ENCODE data around the gene TKT. TPM values are rescaled to one million over a fixed set of nuclear protein-coding genes. Genes with fewer than 3 reads are reported as not detected.

The TKT gene
- polyA plus RNA-seq, 1 experiment, result 220 TPM

GRCh38 chr3:53216723-53217122, 39.1 kb downstream of the TKT start:
- Histone ChIP-seq H3K27ac (ENCODE audit: low read depth, low read length) (no peak overlapping the region), H3K9me3 (ENCODE audit: control insufficient read depth, insufficient read depth, low read length) (no peaks in the 10 kb centered on the region), H3K4me3 (ENCODE audit: low read depth, low read length) (no peak overlapping the region), H3K27me3 (ENCODE audit: control insufficient read depth, insufficient read depth, low read length) (no peaks in the 10 kb centered on the region)
- TF ChIP-seq CTCF (IDR thresholded peaks at IDR 0.05; ENCODE audit: low read depth, low read length), result no peak
- DNase-seq (ENCODE audit: low read depth, low spot score), result no peak
- POLR2A ChIA-PET, result no interaction called here
- CTCF ChIA-PET, result interaction anchor here (1.1 kb wide), 1 partner anchor 494 kb away, joined by 3 read pairs; no protein-coding TSS in a partner anchor

- ChIA-PET POLR2A (no interaction called here), CTCF (interaction anchor here (1.1 to 1.2 kb wide), 2 partner anchors 19 to 495 kb away, joined by 3 to 5 read pairs; no protein-coding TSS in a partner anchor)
- DNase-seq (ENCODE audit: low read depth, low spot score), result no peak
- Histone ChIP-seq H3K27ac (ENCODE audit: low read depth, low read length) (no peak overlapping the region), H3K27me3 (ENCODE audit: control insufficient read depth, insufficient read depth, low read length) (no peaks in the 10 kb centered on the region), H3K4me3 (ENCODE audit: low read depth, low read length) (no peak overlapping the region), H3K9me3 (ENCODE audit: control insufficient read depth, insufficient read depth, low read length) (no peaks in the 10 kb centered on the region)
- no peak for TF ChIP-seq CTCF (IDR thresholded peaks at IDR 0.05; ENCODE audit: low read depth, low read length)
Observed at GRCh38 chr3:53215816-53216215, 40.0 kb downstream of the TKT start.

GRCh38 chr3:53213276-53213675, 42.5 kb downstream of the TKT start:
- Histone ChIP-seq H3K4me3 (ENCODE audit: low read depth, low read length) (no peak overlapping the region), H3K9me3 (ENCODE audit: control insufficient read depth, insufficient read depth, low read length) (peaks cover 7% of the 10 kb centered on the region), H3K27me3 (ENCODE audit: control insufficient read depth, insufficient read depth, low read length) (no peaks in the 10 kb centered on the region), H3K27ac (ENCODE audit: low read depth, low read length) (no peak overlapping the region)
- ChIA-PET CTCF (no interaction called here), POLR2A (no interaction called here)
- DNase-seq (ENCODE audit: low read depth, low spot score), result no peak
- TF ChIP-seq CTCF (IDR thresholded peaks at IDR 0.05; ENCODE audit: low read depth, low read length), result no peak

- CTCF ChIA-PET, result interaction anchor here (1.1 to 2.1 kb wide), 2 partner anchors 8 to 16 kb away, joined by 4 to 13 read pairs; no protein-coding TSS in a partner anchor
- H3K27ac ChIP-seq (ENCODE audit: low read depth, low read length), result no peak overlapping the region
- POLR2A ChIA-PET, result no interaction called here
- no peak overlapping the region for H3K4me3 ChIP-seq (ENCODE audit: low read depth, low read length)
- TF ChIP-seq CTCF (IDR thresholded peaks at IDR 0.05; ENCODE audit: low read depth, low read length), result no peak
- H3K27me3 ChIP-seq (ENCODE audit: control insufficient read depth, insufficient read depth, low read length), result no peaks in the 10 kb centered on the region
- peaks cover 7% of the 10 kb centered on the region for H3K9me3 ChIP-seq (ENCODE audit: control insufficient read depth, insufficient read depth, low read length)
- no peak for DNase-seq (ENCODE audit: low read depth, low spot score)
Observed at GRCh38 chr3:53211706-53212702, 43.8 kb downstream of the TKT start.

Data from AG04450 (cell line).